Endothelial cell (in vitro differentiated cells): ENCODE measurements around the gene SF3B5. TPM values are rescaled to one million over a fixed set of nuclear protein-coding genes. Genes with fewer than 3 reads are reported as not detected.

Source experiments
- DNase-seq: peaks from one replicate; pipeline ENCODE4 v3.0.0; 2021; ENCODE audit warnings: low spot score
- H3K27ac Mint-ChIP-seq: one replicate; pipeline ENCODE4 v1.8.0; 2021; ENCODE audit warnings: mixed read lengths, inconsistent platforms; ENCODE audit not compliant: unreplicated experiment
- H3K27me3 Mint-ChIP-seq: one replicate; pipeline ENCODE4 v1.8.0; 2021; ENCODE audit warnings: mild to moderate bottlenecking, moderate library complexity, mixed read lengths, inconsistent platforms; ENCODE audit not compliant: unreplicated experiment
- H3K36me3 Mint-ChIP-seq: one replicate; pipeline ENCODE4 v1.8.0; 2021; ENCODE audit warnings: mild to moderate bottlenecking, low read depth, mixed read lengths, inconsistent platforms; ENCODE audit not compliant: unreplicated experiment
- H3K4me1 Mint-ChIP-seq: one replicate; pipeline ENCODE4 v1.8.0; 2021; ENCODE audit warnings: mild to moderate bottlenecking, mixed read lengths, inconsistent platforms; ENCODE audit not compliant: unreplicated experiment
- H3K4me3 Mint-ChIP-seq: one replicate; pipeline ENCODE4 v1.8.0; 2021; ENCODE audit warnings: mild to moderate bottlenecking, mixed read lengths, inconsistent platforms; ENCODE audit not compliant: unreplicated experiment
- H3K9me3 Mint-ChIP-seq: one replicate; pipeline ENCODE4 v1.8.0; 2021; ENCODE audit warnings: mixed read lengths, inconsistent platforms; ENCODE audit not compliant: unreplicated experiment
- CTCF ChIP-seq: fragments of 200-600 bp; sonication (generic); IDR thresholded peaks from one replicate; pipeline ENCODE4 v1.5.0; 2021; ENCODE audit warnings: antibody characterized with exemption; ENCODE audit not compliant: unreplicated experiment
- total RNA-seq: library from RNA; stranded (reverse); fragmentation: NEBNext Ultra II Directional; extraction: Animal tissue kit (Norgen Biotek cat#: 25700); gene quantifications from one replicate; pipeline ENCODE4 v1.2.1, GENCODE V29; 2021; ENCODE audit not compliant: unreplicated experiment

The SF3B5 gene
- total RNA-seq, 1 donor from 2014 or later: 113 TPM

GRCh38 chr6:144077871-144078270 lies 17.5 kb downstream of the SF3B5 start:
- TF ChIP-seq CTCF: no peak
- peaks cover 2% of the 10 kb centered on the region for H3K27me3 Mint-ChIP-seq
- H3K4me3 Mint-ChIP-seq: no peak overlapping the region

GRCh38 chr6:144075875-144076274 lies 19.5 kb downstream of the SF3B5 start:
- H3K4me1 Mint-ChIP-seq: peaks cover 3% of the 10 kb centered on the region
- no peaks in the 10 kb centered on the region for H3K9me3 Mint-ChIP-seq
- no peak overlapping the region for H3K27ac Mint-ChIP-seq
- peaks cover 2% of the 10 kb centered on the region for H3K27me3 Mint-ChIP-seq
- TF ChIP-seq CTCF: no peak
- no peaks in the 10 kb centered on the region for H3K36me3 Mint-ChIP-seq
- no peak for DNase-seq
- H3K4me3 Mint-ChIP-seq: no peak overlapping the region

More at GRCh38 chr6:144077871-144078270, 17.5 kb downstream of the SF3B5 start:
- no peak for DNase-seq
- Mint-ChIP-seq H3K27ac (no peak overlapping the region), H3K9me3 (no peaks in the 10 kb centered on the region), H3K4me1 (no peaks in the 10 kb centered on the region), H3K36me3 (no peaks in the 10 kb centered on the region)

GRCh38 chr6:144075187-144075586 lies 20.2 kb downstream of the SF3B5 start:
- DNase-seq: no peak
- Mint-ChIP-seq H3K27me3 (peaks cover 4% of the 10 kb centered on the region), H3K36me3 (no peaks in the 10 kb centered on the region), H3K4me3 (no peak overlapping the region), H3K9me3 (no peaks in the 10 kb centered on the region), H3K4me1 (peaks cover 3% of the 10 kb centered on the region), H3K27ac (no peak overlapping the region)
- TF ChIP-seq CTCF: no peak

GRCh38 chr6:144073024-144073423 lies 22.3 kb downstream of the SF3B5 start:
- Mint-ChIP-seq H3K27ac (no peak overlapping the region), H3K9me3 (no peaks in the 10 kb centered on the region), H3K27me3 (peaks cover 4% of the 10 kb centered on the region), H3K4me3 (no peak overlapping the region), H3K4me1 (peaks cover 3% of the 10 kb centered on the region), H3K36me3 (peaks cover 4% of the 10 kb centered on the region)
- TF ChIP-seq CTCF: no peak
- DNase-seq: no peak

- TF ChIP-seq CTCF: no peak
- peaks cover 10% of the 10 kb centered on the region for H3K4me1 Mint-ChIP-seq
- H3K27me3 Mint-ChIP-seq: peaks cover 13% of the 10 kb centered on the region
- peaks cover 4% of the 10 kb centered on the region for H3K36me3 Mint-ChIP-seq
- no peak overlapping the region for H3K4me3 Mint-ChIP-seq
- DNase-seq: no peak
- no peaks in the 10 kb centered on the region for H3K9me3 Mint-ChIP-seq
- H3K27ac Mint-ChIP-seq: no peak overlapping the region
These were observed 25.9 kb downstream of the SF3B5 start for GRCh38 chr6:144069506-144069905.
